Activated CD4-positive, alpha-beta memory T cell treated with anti-CD3 and anti-CD28 coated beads, Interleukin-2, amount 10 ng/mL, durations not matched to agents 7 days and 5 days (primary cell): ENCODE results near the gene PLXNC1. TPM values are rescaled to one million over a fixed set of nuclear protein-coding genes. Genes with fewer than 3 reads are reported as not detected.

Experiments used
- CTCF ChIA-PET: fragments of 350-600 bp; sonication (Branson Sonifier 250); formaldehyde crosslinking; loops from one replicate; lab custom pipeline; 2021; ENCODE audit warnings: antibody characterized with exemption, inconsistent platforms; lab: Charles Lee
- POLR2A ChIA-PET: fragments of 350-600 bp; sonication (Branson Sonifier 250); formaldehyde crosslinking; loops from one replicate; lab custom pipeline; 2021; ENCODE audit warnings: antibody characterized with exemption; lab: Charles Lee
- DNase-seq: peaks from one replicate; pipeline ENCODE4 v3.0.0-alpha.2; 2020
- H3K27ac Mint-ChIP-seq: one replicate; pipeline ENCODE4 v1.8.0; 2021; ENCODE audit warnings: mild to moderate bottlenecking, mixed read lengths
- H3K27me3 Mint-ChIP-seq: one replicate; pipeline ENCODE4 v1.8.0; 2021; ENCODE audit warnings: mixed read lengths
- H3K36me3 Mint-ChIP-seq: one replicate; pipeline ENCODE4 v1.8.0; 2021; ENCODE audit warnings: low read depth, mixed read lengths
- H3K4me1 Mint-ChIP-seq: one replicate; pipeline ENCODE4 v1.8.0; 2021; ENCODE audit warnings: mixed read lengths
- H3K4me3 Mint-ChIP-seq: one replicate; pipeline ENCODE4 v1.8.0; 2021; ENCODE audit warnings: mild to moderate bottlenecking, mixed read lengths
- H3K9me3 Mint-ChIP-seq: one replicate; pipeline ENCODE4 v1.8.0; 2021; ENCODE audit warnings: mixed read lengths
- total RNA-seq, 2 experiments: library from RNA; stranded (reverse); gene quantifications; one replicate each; pipeline ENCODE4 v1.2.3, GENCODE V29; 2021

The PLXNC1 gene
- total RNA-seq = 10 to 100 TPM; 27.0 to 27.1 TPM

DNA sequence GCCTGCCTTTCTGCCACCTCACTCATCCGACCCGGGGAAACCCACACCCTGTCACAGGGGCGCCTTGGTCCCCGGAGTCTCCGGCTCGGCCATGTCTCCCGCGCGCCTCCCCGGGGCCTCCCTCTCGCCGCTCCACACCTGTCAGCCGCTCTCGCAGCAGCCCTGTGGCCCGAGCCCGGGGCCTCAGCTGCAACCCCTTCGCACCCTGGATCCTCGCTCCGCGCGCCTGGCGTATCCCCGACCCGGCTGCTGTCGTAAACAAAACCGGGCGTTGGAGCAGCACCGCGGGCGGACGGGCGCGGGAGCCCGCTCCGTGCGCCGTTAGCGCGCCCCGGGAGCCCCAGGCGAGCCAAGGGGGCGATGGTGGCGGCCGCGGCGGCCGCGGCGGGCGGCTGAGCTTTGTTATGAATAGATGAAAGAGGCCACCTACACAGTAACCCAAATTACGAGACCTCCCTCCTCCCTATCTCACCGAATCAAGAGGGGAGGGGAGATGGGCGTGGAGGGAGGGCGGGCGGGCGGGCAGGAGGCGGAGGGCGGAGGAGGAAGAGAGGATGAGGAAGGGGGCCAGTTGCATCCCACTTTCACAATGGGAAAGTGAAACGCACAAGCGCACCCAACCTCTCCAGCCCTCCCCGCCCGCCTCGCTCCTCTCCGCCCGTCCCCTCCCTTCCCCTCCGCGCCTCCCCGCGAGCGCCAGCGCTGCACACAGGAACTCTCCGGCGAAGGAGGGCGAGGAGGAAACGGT lies at the start of gene PLXNC1:
TSS of gene PLXNC1 (plus strand) at position 587 of the 748 bp plus-strand sequence. CDS start 395 bp downstream, outside the sequence.
- Mint-ChIP-seq H3K36me3 (peaks cover 19% of the 10 kb centered on the region), H3K9me3 (no peaks in the 10 kb centered on the region), H3K27ac (peak within 1 kb of the TSS; percentile 60), H3K27me3 (peaks cover 35% of the 10 kb centered on the region), H3K4me3 (peak within 1 kb of the TSS; percentile 90), H3K4me1 (peaks cover 26% of the 10 kb centered on the region)
- peak; percentile 76 for DNase-seq
- ChIA-PET CTCF (interaction anchor here (1.4 to 2.5 kb wide), 7 partner anchors 13 to 387 kb away, joined by 3 to 7 read pairs (median 5); no protein-coding TSS in a partner anchor), POLR2A (interaction anchor here (0.7 to 5.5 kb wide), 9 partner anchors 14 to 313 kb away, joined by 3 to 70 read pairs (median 4); no protein-coding TSS in a partner anchor)

- no peak for DNase-seq
- peaks cover 6% of the 10 kb centered on the region for H3K27me3 Mint-ChIP-seq
Observed at GRCh38 chr12:94099191-94099590, 49.2 kb upstream of the PLXNC1 start.

GRCh38 chr12:94099632-94100031 lies 48.7 kb upstream of the PLXNC1 start:
- Mint-ChIP-seq H3K4me3 (no peak overlapping the region), H3K36me3 (no peaks in the 10 kb centered on the region), H3K27ac (no peak overlapping the region), H3K27me3 (peaks cover 7% of the 10 kb centered on the region), H3K4me1 (peaks cover 43% of the 10 kb centered on the region), H3K9me3 (no peaks in the 10 kb centered on the region)
- CTCF ChIA-PET = interaction anchor here (0.8 to 6.9 kb wide), 12 partner anchors 10 to 680 kb away, joined by 3 to 271 read pairs (median 28); partner anchors contain the start of genes CRADD and SOCS2
- DNase-seq = no peak
- POLR2A ChIA-PET = interaction anchor here (3.2 to 4.9 kb wide), 3 partner anchors 117 to 530 kb away, joined by 7 to 55 read pairs (median 36); no protein-coding TSS in a partner anchor

More at GRCh38 chr12:94099191-94099590, 49.2 kb upstream of the PLXNC1 start:
- POLR2A ChIA-PET = interaction anchor here (4.9 kb wide), 1 partner anchor 332 kb away, joined by 55 read pairs; no protein-coding TSS in a partner anchor
- Mint-ChIP-seq H3K9me3 (no peaks in the 10 kb centered on the region), H3K36me3 (no peaks in the 10 kb centered on the region), H3K27ac (no peak overlapping the region), H3K4me1 (peaks cover 43% of the 10 kb centered on the region), H3K4me3 (no peak overlapping the region)
- CTCF ChIA-PET = interaction anchor here (0.8 to 6.9 kb wide), 8 partner anchors 9 to 680 kb away, joined by 3 to 271 read pairs (median 34); partner anchors contain the start of gene SOCS2

DNA sequence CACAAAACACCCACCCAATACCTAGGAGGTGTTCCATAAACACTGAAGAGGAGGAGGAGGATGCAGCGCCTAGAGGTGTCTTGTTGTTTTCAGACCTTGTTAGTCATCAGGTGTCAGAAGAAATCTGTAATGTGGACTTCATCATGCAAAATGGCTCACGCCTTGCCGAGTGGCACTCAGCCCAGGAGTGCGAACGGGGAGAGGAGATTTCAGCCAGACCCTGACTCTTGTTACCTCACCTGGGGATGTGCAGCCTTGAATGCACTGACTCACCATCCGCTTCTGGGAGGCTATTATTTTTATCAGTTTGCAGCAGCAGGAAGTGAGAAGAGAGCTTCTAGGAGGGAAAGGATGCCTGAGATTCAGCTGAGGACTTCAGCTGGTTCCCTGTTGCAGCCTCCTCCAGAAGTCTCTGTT lies 48.2 kb upstream of the PLXNC1 start:
- H3K27ac Mint-ChIP-seq = peak overlapping the region; percentile 80
- CTCF ChIA-PET = interaction anchor here (0.8 to 6.9 kb wide), 29 partner anchors 11 to 1113 kb away, joined by 3 to 271 read pairs (median 10); partner anchors contain the start of genes CRADD, MRPL42, SOCS2 and UBE2N
- POLR2A ChIA-PET = interaction anchor here (0.6 to 4.9 kb wide), 13 partner anchors 67 to 1172 kb away, joined by 3 to 55 read pairs (median 7); partner anchors contain the start of genes CRADD, SOCS2 and UBE2N
- H3K9me3 Mint-ChIP-seq = no peaks in the 10 kb centered on the region
- peaks cover 43% of the 10 kb centered on the region for H3K4me1 Mint-ChIP-seq
- DNase-seq = peak; percentile 31
- H3K4me3 Mint-ChIP-seq = peak overlapping the region; percentile 83
- no peaks in the 10 kb centered on the region for H3K36me3 Mint-ChIP-seq
- peaks cover 12% of the 10 kb centered on the region for H3K27me3 Mint-ChIP-seq

- H3K27me3 Mint-ChIP-seq = peaks cover 14% of the 10 kb centered on the region
- peak overlapping the region; percentile 80 for H3K27ac Mint-ChIP-seq
- H3K36me3 Mint-ChIP-seq = no peaks in the 10 kb centered on the region
- peak overlapping the region; percentile 83 for H3K4me3 Mint-ChIP-seq
- peak; percentile 82 for DNase-seq
- H3K9me3 Mint-ChIP-seq = no peaks in the 10 kb centered on the region
- H3K4me1 Mint-ChIP-seq = peaks cover 43% of the 10 kb centered on the region
- ChIA-PET POLR2A (interaction anchor here (0.6 to 4.9 kb wide), 21 partner anchors 23 to 1544 kb away, joined by 3 to 55 read pairs (median 5); partner anchors contain the start of genes CRADD, MRPL42, NDUFA12 and SOCS2), CTCF (interaction anchor here (0.6 to 6.9 kb wide), 76 partner anchors 10 to 1114 kb away, joined by 3 to 271 read pairs (median 5); partner anchors contain the start of genes CEP83, CRADD, MRPL42 and SOCS2)
Observed at GRCh38 chr12:94100990-94101737, 47.2 kb upstream of the PLXNC1 start.

DNA sequence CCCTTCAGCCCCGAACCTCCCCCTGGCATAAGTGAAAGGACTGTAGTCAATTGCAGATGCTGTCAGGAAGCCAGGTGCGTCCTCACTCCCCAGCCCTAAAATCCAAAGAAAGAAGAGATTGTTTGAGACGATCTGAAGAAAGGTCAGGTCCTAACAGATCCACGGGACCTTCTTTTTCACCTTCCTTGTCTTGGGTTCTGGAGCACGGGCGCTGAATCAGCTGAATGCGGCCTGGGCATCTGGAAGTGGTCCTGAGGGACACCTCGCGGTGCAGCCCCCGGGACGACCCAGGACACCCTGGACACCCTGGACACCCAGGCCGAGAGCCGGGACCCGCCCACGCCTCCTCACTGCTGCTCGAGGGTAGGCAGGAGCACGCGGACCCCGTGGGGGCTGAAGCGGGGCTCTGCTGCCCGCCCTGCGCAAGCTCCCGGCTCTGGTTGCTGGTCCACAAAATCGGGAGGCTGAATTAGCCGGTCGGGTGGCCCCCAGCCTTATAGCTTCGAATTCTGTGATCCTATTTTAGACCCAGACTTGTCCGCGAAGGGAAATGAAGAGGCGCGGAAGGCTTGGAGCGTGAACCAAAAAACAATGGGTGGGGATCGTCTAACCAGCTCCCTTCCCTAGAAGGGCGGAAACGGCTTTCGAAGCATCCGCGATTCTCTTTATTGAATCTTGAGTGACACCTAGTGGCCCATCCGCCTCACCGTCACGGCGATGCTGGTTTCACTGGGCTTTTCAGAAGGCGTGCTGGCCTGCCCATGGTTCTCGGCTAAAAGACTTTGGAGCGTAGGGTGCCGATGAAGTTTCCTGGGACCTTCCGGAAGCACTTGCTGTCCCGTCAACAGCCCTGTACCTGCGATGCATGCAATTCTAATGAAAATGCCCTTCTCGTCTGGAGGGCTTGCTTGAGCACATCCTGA lies 46.4 kb upstream of the PLXNC1 start:
- Mint-ChIP-seq H3K27ac (peak overlapping the region; percentile 80), H3K4me3 (peak overlapping the region; percentile 83), H3K36me3 (no peaks in the 10 kb centered on the region), H3K27me3 (peaks cover 12% of the 10 kb centered on the region), H3K9me3 (no peaks in the 10 kb centered on the region), H3K4me1 (peaks cover 43% of the 10 kb centered on the region)
- ChIA-PET POLR2A (interaction anchor here (0.6 to 4.9 kb wide), 25 partner anchors 9 to 1545 kb away, joined by 3 to 55 read pairs (median 5); partner anchors contain the start of genes CRADD, EEA1, MRPL42 and NDUFA12), CTCF (interaction anchor here (0.6 to 6.9 kb wide), 120 partner anchors 8 to 1172 kb away, joined by 3 to 271 read pairs (median 4); partner anchors contain the start of genes CEP83, CRADD, MRPL42 and PLXNC1)
- peak; percentile 91 for DNase-seq

GRCh38 chr12:94103986-94104385 lies 44.4 kb upstream of the PLXNC1 start:
- ChIA-PET CTCF (interaction anchor here (1.7 to 6.9 kb wide), 10 partner anchors 16 to 1117 kb away, joined by 5 to 271 read pairs (median 48); partner anchors contain the start of gene SOCS2), POLR2A (interaction anchor here (1.0 to 4.3 kb wide), 4 partner anchors 20 to 601 kb away, joined by 3 to 41 read pairs (median 21); partner anchors contain the start of gene SOCS2)
- no peaks in the 10 kb centered on the region for H3K9me3 Mint-ChIP-seq
- H3K27ac Mint-ChIP-seq = no peak overlapping the region
- H3K27me3 Mint-ChIP-seq = peaks cover 12% of the 10 kb centered on the region
- H3K4me1 Mint-ChIP-seq = peaks cover 48% of the 10 kb centered on the region
- no peaks in the 10 kb centered on the region for H3K36me3 Mint-ChIP-seq
- H3K4me3 Mint-ChIP-seq = no peak overlapping the region
- no peak for DNase-seq

- CTCF ChIA-PET = no interaction called here
- POLR2A ChIA-PET = no interaction called here
- Mint-ChIP-seq H3K4me3 (no peak overlapping the region), H3K36me3 (no peaks in the 10 kb centered on the region), H3K27ac (no peak overlapping the region), H3K27me3 (peaks cover 12% of the 10 kb centered on the region), H3K9me3 (no peaks in the 10 kb centered on the region), H3K4me1 (peaks cover 22% of the 10 kb centered on the region)
- no peak for DNase-seq
Observed at GRCh38 chr12:94107910-94108309, 40.5 kb upstream of the PLXNC1 start.

DNA sequence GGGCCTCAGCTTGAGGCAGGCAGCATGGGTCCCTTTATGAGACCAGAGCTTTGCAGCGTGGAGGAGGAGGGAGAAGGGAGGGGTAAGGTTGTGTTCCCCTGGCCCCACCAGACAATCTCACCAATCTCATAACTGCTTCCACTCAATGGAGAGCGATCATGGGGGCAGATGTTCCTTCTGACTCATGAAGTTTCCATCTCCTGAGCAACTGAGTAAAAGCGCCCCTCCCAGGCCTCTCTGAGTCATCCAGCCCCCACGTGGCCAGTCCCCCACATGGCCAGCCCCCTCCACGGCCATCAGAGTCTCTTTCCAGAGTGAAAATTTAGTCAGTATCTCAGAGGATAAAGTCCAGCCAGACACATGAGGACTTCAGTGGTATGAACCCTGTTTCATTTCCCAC lies 39.2 kb upstream of the PLXNC1 start:
- Mint-ChIP-seq H3K27ac (no peak overlapping the region), H3K9me3 (no peaks in the 10 kb centered on the region), H3K27me3 (peaks cover 9% of the 10 kb centered on the region), H3K4me1 (peaks cover 13% of the 10 kb centered on the region), H3K36me3 (no peaks in the 10 kb centered on the region), H3K4me3 (no peak overlapping the region)
- ChIA-PET POLR2A (no interaction called here), CTCF (no interaction called here)
- no peak for DNase-seq

DNA sequence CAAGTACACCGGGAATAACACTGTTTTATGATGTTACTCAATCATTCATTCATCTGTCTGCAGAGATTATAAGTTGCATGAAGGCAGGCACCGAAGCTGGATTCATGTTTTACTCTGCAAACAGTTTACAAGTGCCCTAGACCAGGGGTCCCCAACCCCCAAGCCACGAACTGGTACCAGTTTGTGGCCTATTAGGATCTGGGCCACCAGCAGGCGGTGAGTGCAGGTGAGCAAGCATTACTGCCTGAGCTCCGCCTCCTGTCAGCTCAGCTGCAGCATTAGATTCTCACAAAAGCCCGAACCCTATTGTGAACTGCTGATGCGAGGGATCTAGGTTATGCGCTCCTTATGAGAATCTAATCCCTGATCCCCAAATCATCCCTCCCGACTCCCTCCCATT lies 38.1 kb upstream of the PLXNC1 start:
- ChIA-PET POLR2A (interaction anchor here (2.0 kb wide), 1 partner anchor 8 kb away, joined by 7 read pairs; no protein-coding TSS in a partner anchor), CTCF (interaction anchor here (2.4 kb wide), 1 partner anchor 9 kb away, joined by 30 read pairs; no protein-coding TSS in a partner anchor)
- Mint-ChIP-seq H3K36me3 (no peaks in the 10 kb centered on the region), H3K9me3 (no peaks in the 10 kb centered on the region), H3K4me3 (no peak overlapping the region), H3K27ac (no peak overlapping the region), H3K4me1 (peaks cover 12% of the 10 kb centered on the region), H3K27me3 (peaks cover 4% of the 10 kb centered on the region)
- DNase-seq = no peak

GRCh38 chr12:94111302-94111701 lies 37.1 kb upstream of the PLXNC1 start:
- no peak overlapping the region for H3K27ac Mint-ChIP-seq

More at GRCh38 chr12:94111302-94111701, 37.1 kb upstream of the PLXNC1 start:
- DNase-seq = no peak
- ChIA-PET POLR2A (interaction anchor here (2.0 kb wide), 1 partner anchor 9 kb away, joined by 7 read pairs; no protein-coding TSS in a partner anchor), CTCF (interaction anchor here (1.0 to 2.4 kb wide), 2 partner anchors 10 to 70 kb away, joined by 5 to 30 read pairs; no protein-coding TSS in a partner anchor)
- Mint-ChIP-seq H3K27me3 (peaks cover 2% of the 10 kb centered on the region), H3K36me3 (no peaks in the 10 kb centered on the region), H3K4me1 (peaks cover 12% of the 10 kb centered on the region), H3K9me3 (no peaks in the 10 kb centered on the region), H3K4me3 (no peak overlapping the region)
